K562 (cell line): ENCODE measurements around the gene SAMD14.

ENCODE experiments used
- BACH1 ChIP-seq: fragments of 200-800 bp; sonication (Bioruptor generic); IDR thresholded peaks from 2 replicates; pipeline ENCODE4 v1.6.1; 2016; ENCODE audit warnings: missing genetic modification characterization, missing compliant biosample characterization
- CTCF ChIP-seq, 3 experiments: IDR thresholded peaks in 2 of 3; conservative IDR thresholded peaks in 1 of 3; 2 replicates each; pipeline ENCODE4 v1.5.1; 2011 to 2012; ENCODE audit warnings: low read length in 3 of 3, mild to moderate bottlenecking in 3 of 3, control low read depth in 2 of 3, improper control_type of control experiment in 1 of 3, inconsistent platforms in 1 of 3, low read depth in 1 of 3, mixed read lengths in 1 of 3, moderate library complexity in 1 of 3; ENCODE audit not compliant: insufficient read depth in 2 of 3
- DPF2 ChIP-seq: fragments of 450-650 bp; IDR thresholded peaks from 2 replicates; pipeline ENCODE4 v1.6.1; 2016
- EP300 ChIP-seq: IDR thresholded peaks from 2 replicates; pipeline ENCODE4 v1.6.1; 2012; ENCODE audit warnings: low read length, improper control_type of control experiment
- EZH2 ChIP-seq: IDR thresholded peaks from 2 replicates; pipeline ENCODE4 v1.6.1; 2012; ENCODE audit warnings: low read depth, mild to moderate bottlenecking, inconsistent platforms, low read length, borderline replicate concordance
- HDGF ChIP-seq: fragments of 450-650 bp; IDR thresholded peaks from 2 replicates; pipeline ENCODE4 v1.6.1; 2016
- KDM1A ChIP-seq, 2 experiments: fragments of 450-650 bp; IDR thresholded peaks; 2 replicates each; pipeline ENCODE4 v1.6.1; 2016; ENCODE audit warnings: mild to moderate bottlenecking in 2 of 2
- MED1 ChIP-seq: sonication (generic); formaldehyde crosslinking; IDR thresholded peaks from 2 replicates; pipeline ENCODE4 v1.8.1; 2023; ENCODE audit warnings: missing genetic modification reagents, borderline replicate concordance
- MXD1 ChIP-seq: fragments of 250-450 bp; sonication (Bioruptor Pico); IDR thresholded peaks from 2 replicates; pipeline ENCODE4 v1.8.0; 2021; ENCODE audit warnings: borderline replicate concordance, mild to moderate bottlenecking, moderate library complexity; ENCODE audit not compliant: poor library complexity, severe bottlenecking
- POLR2A ChIP-seq: fragments of 450-650 bp; conservative IDR thresholded peaks from 2 replicates; pipeline ENCODE4 v1.6.1; 2016
- USF1 ChIP-seq: sonication (generic); formaldehyde crosslinking; IDR thresholded peaks from 2 replicates; pipeline ENCODE4 v1.9.0; 2022; ENCODE audit warnings: mild to moderate bottlenecking, missing genetic modification reagents
- USF2 ChIP-seq: sonication (generic); formaldehyde crosslinking; IDR thresholded peaks from 2 replicates; pipeline ENCODE4 v1.5.0; 2020; ENCODE audit warnings: missing genetic modification reagents
- ZFP1 ChIP-seq: fragments of 450-650 bp; formaldehyde crosslinking; IDR thresholded peaks from 2 replicates; pipeline ENCODE4 v1.4.0; 2020; ENCODE audit warnings: mild to moderate bottlenecking, mixed read lengths

GRCh38 chr17:50134206-50135110, 4.5 kb upstream of the SAMD14 start:
- no peak for TF ChIP-seq EP300
- TF ChIP-seq USF1 (CRISPR knock-in tag), result no peak
- TF ChIP-seq DPF2, result no peak
- no peak for TF ChIP-seq MED1 (CRISPR knock-in tag)
- TF ChIP-seq MXD1 (CRISPR knock-in tag), result no peak
- no peak for TF ChIP-seq EZH2
- TF ChIP-seq USF2 (CRISPR knock-in tag), result no peak
- no peak for TF ChIP-seq POLR2A
- no peak for TF ChIP-seq ZFP1 (CRISPR knock-in tag)
- TF ChIP-seq KDM1A (IDR thresholded peaks at IDR 0.05), result no peak
- TF ChIP-seq HDGF, result no peak
- TF ChIP-seq CTCF (IDR thresholded peaks at IDR 0.05 in 2 of 3, conservative IDR thresholded peaks at IDR 0.05 in 1 of 3; ENCODE audit: insufficient read depth in 2 of 3, low read depth in 1 of 3, low read length in 3 of 3), result no peak
- TF ChIP-seq BACH1, result no peak
